Germinal center (tissue), 1 donor: ENCODE data around the gene E2F7.
A peak's percentile ranks its signal among the peaks of the same experiment; 100 is the strongest.
"Not testable (repeated sequence)": the region's sequence is repeated elsewhere in the genome, so short reads cannot be mapped to it uniquely, and the experiment has no call there.

Experiments used
- DNase-seq: peaks from one replicate; pipeline ENCODE4 v3.0.0; 2012; ENCODE audit warnings: mixed read lengths, low spot score

E2F7 gene, protein sequence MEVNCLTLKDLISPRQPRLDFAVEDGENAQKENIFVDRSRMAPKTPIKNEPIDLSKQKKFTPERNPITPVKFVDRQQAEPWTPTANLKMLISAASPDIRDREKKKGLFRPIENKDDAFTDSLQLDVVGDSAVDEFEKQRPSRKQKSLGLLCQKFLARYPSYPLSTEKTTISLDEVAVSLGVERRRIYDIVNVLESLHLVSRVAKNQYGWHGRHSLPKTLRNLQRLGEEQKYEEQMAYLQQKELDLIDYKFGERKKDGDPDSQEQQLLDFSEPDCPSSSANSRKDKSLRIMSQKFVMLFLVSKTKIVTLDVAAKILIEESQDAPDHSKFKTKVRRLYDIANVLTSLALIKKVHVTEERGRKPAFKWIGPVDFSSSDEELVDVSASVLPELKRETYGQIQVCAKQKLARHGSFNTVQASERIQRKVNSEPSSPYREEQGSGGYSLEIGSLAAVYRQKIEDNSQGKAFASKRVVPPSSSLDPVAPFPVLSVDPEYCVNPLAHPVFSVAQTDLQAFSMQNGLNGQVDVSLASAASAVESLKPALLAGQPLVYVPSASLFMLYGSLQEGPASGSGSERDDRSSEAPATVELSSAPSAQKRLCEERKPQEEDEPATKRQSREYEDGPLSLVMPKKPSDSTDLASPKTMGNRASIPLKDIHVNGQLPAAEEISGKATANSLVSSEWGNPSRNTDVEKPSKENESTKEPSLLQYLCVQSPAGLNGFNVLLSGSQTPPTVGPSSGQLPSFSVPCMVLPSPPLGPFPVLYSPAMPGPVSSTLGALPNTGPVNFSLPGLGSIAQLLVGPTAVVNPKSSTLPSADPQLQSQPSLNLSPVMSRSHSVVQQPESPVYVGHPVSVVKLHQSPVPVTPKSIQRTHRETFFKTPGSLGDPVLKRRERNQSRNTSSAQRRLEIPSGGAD

DNA sequence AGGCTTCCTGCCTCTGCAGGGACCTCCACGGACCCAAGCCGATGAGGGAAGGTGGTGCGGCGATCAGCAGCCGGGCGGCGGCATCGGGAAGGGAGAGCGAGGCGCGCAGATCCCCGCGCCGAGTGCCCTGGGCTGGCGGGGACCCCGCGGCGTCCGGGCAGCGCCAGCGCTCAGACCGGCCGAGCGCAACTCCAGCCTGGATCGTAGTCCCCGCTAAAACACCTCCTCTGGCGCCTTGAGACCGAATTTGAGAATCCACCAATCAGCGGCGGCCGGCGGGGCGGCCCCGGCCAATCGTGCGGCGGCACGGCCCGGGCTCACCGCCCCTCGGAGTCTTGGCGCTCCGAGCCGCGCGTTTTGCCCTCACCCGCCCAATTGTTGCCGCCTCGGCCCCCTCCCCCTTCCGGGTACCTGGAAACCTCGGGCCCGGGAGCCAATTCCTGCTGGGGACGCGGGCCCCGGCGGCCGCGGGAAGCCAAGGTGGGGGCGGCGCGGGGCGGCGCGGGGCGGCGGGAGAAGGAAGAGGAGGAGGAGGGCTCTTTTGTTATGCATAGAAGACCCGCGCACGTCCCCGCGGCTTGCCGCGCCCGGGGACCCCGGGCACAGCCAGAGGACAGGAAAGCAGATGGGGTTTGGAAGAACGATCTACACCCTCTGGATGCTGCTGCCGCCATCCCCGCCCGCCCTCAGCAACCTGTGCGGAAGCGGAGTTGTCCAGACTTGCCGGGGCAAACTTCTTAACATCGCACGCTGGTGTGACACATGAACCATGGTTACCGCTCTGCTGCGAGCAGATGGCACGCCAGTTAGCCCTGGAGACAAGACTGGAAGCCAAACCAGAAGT is at the start of gene E2F7:
Gene E2F7 (minus strand): TSS at position 209 of the 844 bp plus-strand sequence. CDS start 934 bp downstream, outside the sequence.
- DNase-seq = peak; percentile 97

DNA sequence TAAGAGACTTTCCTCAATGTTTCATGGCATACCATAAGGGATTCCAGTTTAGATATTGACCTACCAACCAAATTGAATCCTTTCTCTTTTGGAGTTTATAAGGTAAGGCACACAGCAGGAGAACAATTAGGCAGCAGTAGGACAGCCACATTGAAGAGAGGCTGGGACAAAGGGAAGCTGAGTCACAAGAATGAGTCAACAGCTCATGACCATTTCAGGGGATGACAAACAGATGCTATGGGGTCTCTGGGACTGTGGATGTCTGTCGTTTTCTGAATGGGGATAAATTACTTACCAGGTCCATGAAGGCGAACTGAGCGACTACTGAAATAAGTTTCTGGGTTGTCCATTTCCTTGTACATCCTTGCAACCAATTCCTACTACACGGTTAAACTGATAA is 48.6 kb upstream of the E2F7 start:
- no peak for DNase-seq

DNA sequence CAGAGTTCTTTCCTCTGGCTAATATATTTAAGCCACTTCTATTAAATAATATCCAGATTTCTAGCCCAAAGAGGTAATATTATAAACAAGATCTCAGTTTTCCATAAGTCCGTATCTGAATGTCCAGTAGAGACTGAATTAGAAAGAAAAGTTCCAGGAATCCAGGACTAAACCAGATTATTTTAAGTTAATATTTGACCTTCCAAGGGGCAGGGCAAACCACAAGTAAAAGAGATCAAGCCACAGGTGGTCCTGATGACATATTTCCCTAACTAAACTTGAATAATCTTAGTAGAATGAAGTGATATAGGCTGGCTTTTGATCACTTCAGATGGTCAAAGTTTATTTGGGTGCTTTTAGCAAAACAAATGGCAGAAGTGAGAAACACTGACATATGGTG is 43.3 kb upstream of the E2F7 start:
- no peak for DNase-seq

DNA sequence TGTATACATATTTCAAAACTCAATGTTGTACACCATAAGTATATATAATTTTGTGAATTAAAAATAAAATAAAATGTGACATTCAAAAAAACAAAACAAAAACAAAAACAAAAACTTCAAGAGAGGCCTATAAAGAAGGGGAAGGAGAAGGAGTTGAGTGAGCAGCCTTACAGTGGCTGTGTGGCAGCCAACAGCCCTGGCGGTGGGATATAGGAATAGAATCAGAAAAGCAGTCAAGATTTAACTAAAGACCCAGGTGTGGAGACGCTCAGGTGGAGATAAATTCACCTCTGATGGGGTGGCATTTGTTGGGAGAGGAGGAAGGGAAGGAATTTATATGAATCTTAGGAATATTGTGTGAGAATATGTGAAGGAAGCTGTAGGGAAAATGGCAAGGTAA is 41.8 kb upstream of the E2F7 start:
- DNase-seq = no peak

DNA sequence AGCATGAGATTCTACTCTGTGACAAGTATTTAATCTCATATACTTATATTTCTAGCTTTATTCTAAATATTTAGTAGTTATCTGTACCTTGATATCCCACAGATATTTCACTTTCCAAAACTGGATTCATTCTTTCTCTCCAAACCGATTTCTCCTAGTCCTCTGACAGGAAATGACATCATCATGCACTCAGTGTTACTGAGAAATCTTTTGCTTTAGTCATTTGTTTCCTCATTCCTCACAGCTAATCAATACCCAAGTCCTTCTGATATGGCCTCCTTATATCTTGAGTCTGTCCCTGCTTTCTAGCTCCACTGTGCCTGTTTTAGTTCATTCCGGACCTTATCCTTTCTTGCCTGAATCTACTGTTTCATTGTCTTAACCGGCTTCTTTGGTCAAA is 39.4 kb upstream of the E2F7 start:
- DNase-seq = no peak

DNA sequence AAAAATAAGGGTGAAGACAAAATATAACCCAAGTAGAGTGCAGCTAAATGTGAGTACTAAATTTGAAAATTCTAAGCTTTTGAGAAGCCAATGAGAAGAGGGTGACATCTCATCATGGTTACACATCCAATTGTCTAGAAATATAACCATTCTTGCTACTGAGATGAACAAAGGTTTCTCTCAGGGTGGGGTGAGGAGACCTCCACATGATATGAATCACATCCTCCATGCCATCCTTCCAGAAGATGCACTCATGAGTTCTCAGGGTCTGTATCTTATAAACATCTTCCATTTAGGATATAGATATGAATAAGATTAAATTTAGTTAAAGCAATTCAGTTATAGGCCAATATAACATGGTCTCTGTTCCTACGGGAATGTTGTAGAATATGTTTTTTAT is 38.9 kb upstream of the E2F7 start:
- no peak for DNase-seq

DNA sequence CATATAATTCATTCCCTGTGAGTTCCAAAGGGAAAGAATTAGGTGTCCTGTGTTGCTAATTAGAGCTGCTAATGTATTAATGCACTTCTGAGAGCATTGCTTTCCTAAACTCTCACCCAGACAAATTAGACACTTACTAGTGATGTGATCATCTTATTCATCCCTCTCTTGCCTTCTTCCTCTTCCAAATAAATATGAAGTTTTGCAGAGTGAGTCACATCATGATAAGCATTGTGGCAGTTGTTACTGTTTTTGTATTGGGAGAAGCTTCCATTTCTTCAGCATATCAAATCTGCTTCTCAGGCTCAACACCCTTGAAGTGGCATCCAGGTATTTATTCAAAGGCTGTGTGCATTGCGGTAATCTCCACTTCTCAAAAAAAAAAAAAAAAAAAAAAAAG is 37.3 kb upstream of the E2F7 start:
- DNase-seq = no peak

DNA sequence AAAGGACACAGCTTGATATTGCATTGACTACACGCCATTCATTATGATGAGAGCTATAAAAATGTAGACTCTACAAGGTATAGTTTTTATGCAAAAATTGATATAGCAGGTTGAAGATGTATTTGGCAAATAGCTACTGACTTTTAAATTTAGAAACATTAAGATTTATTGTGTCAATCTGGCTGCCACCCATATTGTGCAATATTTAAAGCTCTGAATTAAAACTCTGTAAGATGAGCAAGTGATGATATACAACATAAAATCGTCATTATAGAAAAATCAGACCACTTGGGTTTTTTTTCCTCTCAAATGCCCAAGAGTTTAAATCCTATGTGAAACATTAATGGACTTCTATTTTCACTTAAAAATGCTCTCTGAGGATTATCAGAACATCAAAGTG is 36.8 kb upstream of the E2F7 start:
- DNase-seq = no peak

DNA sequence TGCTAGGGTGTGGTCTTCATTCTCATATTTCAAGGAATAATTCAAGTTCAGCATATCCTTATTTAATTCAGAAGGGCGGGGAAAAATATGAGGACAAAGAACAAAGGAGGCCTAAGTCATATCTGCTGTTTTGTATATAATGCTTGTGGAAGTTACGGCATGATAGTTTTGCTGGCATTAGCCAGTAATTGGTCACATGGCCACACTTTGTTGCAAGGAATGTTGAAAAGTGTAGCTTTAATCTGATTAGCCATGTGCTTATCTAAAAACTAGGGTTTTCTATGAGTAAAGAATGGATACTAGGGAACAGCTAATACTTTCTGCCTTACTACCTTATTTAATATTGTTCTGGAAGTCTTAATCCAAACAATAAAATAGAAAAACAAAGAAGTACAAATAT is 34.4 kb upstream of the E2F7 start:
- no peak for DNase-seq

DNA sequence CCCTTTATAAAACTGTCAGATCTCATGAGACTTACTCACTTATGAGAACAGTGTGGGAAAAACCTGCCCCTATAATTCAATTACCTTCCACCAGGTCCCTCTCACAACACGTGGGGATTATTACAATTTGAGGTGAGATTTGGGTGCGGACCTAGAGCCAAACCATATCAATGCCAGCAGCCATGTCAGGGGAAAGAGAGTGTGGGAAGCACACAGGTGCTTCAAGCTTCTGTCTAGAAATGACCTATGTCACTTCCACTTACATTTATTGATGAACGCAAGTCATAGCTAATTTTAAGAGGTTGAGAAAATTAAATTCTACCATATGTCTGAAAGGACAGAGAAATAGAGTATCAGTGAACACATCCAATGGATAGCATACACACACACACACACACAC is 32.5 kb upstream of the E2F7 start:
- DNase-seq = no peak

DNA sequence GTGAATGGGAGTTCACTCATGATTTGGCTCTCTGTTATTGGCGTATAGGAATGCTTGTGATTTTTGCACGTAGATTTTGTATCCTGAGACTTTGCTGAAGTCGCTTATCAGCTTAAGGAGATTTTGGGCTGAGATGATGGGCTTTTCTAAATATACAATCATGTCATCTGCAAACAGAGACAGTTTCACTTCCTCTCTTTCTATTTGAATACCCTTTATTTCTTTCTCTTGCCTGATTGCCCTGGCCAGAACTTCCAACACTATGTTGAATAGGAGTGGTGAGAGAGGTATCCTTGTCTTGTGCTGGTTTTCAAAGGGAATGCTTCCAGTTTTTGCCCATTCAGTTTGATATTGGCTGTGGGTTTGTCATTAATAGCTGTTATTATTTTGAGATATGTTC is 26.9 kb upstream of the E2F7 start:
- DNase-seq = not testable (repeated sequence)

DNA sequence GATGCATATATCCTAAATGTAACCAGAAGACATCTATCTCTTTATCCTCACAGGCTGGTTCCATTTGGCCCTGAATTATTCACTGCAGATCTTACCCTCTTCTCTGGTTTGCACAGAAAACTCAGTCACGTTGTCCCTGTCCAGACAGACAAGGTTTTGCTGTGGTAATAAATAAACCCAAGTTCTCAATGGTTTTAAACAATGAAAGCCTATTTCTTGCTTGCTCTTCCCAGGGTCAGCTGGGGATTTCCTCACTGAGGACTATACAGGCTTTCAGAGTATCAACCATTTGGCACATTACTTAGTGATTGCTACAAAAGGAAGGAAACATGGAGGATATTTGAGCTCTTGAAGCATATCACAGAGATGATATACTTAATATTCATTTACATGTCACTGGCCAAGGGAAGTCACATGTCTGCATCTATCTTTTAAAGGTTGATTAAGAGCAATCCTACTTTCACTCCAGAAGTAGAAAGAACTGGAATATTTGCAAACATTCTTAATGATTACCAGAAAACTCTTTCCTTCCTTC is 24.4 kb upstream of the E2F7 start:
- no peak for DNase-seq

DNA sequence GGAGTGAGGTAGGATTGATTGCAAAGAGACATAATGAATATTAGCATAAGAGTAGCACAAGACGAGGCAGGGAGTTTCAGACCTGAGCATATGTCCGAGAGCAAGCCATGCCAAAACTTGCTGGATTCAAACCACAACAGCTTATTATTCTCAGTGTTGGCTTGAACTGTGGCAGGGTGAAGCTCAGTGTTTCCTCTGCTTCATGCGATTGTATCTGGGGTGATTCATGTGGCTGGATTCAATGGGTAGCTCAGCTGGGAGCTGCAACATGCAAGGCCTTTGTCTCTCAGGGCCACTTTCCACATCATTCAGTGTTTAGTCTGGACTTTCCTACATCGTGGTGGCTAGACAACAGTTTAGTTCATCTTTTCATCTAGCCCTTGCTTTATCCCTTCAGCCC is 22.1 kb upstream of the E2F7 start:
- no peak for DNase-seq

DNA sequence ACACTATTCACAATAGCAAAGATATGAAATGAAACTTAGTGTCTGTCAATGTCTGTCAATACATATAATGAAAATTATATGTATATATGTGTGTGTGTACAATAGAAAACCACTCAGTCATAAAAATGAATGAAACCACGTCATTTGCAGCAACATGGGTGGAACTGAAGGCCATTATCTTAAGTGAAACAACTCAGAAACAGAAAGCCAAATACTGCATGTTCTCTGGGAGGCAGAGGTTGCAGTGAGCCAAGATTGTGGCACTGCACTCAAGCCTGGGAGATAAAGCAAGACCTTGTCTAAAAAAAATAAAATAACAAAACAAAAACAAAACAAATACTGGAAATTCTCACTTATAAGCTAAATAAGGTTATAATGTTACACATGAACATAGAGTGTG is 16.7 kb upstream of the E2F7 start:
- DNase-seq = no peak

DNA sequence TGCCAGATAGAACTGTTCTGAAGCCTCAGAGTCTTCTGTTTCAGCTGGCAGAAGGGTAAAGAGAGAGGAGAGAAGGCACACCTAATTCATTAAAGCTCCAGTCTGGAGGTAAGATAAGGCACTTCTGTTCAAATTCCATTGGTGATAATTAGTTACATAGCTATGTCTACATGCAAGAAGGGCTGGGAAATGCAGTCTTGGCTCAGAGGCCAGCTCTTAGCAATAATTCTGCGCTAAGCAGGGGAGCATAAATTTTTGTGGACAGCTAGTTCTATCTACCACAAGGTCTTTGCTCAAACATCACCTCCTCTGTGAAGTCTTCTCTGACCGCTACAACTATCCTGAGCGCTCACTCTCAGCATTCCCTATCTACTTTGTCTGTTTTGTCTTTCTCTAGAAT is 14.3 kb upstream of the E2F7 start:
- no peak for DNase-seq

DNA sequence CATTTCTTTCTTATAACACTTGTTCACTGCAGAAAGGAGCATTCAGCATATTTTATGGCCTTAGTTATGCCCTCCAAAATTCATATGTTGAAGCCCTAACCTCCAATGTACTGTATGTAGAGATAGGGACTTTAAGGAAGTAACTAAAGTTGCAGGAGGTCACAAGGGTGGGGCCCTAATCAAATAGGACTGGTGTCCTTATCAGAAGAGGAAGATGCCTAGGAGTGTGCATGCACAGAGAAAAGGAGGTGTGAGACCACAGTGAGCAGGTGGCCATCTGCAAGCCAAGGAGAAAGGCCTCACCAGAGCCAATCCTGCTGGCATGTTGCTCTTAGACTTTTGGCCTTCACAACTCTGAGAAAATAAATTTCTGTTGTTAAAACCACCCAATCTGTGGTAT is 12.9 kb upstream of the E2F7 start:
- no peak for DNase-seq

DNA sequence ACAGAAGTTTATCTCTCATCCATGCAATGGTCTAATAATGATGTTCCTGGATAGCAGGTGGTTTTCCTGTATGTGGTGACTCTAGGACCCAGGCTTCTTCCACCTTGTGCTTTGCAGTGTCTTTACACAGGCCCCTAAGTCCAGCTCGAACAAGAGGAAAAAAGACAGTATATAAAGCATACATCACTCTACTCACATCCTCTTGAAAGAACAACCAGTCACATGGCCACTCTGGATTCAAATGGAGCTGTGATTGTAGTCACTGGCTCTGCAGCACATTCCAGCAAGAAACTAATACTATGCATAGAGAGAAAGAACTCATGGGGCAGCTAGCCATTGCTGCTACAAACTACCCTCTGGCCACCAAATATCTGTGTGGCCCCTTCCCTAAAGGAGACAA is 11.5 kb upstream of the E2F7 start:
- DNase-seq = no peak

DNA sequence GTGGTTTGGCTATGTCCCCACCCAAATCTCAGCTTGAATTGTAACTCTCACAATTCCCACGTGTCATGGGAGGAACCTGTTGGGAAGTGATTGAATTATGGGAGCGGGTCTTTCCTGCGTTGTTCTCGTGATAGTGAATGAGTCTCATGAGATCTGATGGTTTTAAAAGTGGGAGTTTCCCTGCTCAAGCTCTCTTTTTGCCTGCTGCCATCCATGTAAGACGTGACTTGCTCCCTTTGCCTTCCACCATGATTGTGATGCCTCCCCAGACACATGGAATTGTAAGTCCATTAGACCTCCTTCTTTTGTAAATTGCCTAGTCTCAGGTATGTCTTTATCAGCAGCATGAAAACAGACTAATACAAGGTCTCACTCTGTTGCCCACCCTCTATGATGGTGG is 8.5 kb upstream of the E2F7 start:
- DNase-seq = not testable (repeated sequence)

DNA sequence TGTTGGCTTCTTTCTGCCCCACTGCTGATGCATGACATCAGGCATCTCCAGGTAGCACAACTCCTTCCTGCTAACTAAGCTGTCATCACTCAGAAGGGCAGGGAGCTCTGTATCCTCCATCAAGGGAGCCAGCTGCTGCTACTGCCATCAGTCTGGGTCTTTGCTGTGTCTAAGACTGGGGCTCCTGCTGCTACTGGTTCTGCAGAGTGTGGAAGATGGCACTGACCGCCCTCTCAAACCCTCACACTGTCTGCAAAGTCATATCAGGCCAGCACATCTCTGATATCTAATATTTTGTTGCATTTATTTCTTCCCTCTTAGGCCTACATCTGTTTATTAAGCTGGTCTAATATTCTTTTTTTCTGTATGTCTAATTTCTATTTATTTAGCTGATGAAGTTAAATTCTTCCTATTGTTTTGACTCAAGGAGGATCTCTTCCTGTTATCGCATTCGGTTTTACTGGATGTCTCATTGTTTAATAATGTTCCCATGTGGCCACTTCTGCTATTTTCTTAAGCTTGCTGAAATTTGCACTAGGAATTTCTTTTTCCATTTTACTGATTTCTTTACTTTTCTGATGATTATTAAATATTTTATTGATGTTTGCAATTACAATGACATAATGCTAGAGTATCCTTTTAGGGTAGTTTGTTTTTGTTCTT is 7.6 kb upstream of the E2F7 start:
- DNase-seq = no peak

DNA sequence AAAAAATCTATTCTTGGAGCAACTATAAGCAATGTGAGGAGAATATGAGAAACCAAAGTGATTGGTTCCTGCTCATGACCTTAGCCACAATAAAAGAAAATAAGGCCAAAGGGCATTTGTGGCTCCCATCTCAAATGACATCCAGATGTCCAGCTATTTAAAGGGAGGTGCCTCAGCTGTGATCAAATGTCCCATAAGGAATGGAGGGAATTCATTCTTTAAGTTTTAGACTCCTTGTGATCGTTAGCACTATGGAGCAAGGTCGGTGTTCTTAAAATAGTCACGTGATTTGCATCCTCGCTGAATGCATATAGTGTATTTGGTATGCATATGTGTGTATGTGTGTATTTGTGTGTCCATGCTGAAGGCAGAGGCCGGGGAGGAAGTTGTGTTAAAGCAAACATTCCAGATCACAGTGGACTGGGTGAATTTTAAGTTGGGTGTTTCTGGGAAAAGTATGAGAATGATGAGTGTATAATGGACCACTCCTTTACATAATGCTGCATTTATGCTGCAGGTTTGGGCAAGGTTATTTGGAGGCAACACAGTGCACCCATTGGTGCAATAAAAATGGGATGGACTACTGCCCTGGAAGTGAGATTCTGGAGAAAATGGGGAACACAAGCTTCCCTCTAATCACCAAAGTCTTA is 5.6 kb upstream of the E2F7 start:
- no peak for DNase-seq

DNA sequence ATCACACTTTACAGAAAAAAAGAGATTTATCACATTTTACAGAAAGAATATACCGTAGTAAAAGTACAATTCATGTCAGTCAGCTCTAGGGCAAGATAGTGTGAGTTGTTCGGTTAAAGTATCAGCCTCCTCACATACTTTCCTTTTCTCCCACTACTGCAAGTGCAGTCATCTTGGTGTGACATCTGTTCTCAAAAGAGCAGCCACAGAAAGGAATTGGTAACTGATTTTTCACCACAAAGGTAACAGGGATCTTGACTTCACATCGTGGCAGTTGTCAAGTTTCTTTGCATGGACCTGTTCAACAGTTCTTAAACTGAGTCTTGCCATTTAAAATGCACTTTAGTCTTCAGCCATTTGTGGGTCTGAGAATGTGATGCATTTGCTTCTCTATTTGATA is 5.0 kb upstream of the E2F7 start:
- DNase-seq = no peak
